ENCODE measurements around the gene C1QB.

C1QB gene

DNA sequence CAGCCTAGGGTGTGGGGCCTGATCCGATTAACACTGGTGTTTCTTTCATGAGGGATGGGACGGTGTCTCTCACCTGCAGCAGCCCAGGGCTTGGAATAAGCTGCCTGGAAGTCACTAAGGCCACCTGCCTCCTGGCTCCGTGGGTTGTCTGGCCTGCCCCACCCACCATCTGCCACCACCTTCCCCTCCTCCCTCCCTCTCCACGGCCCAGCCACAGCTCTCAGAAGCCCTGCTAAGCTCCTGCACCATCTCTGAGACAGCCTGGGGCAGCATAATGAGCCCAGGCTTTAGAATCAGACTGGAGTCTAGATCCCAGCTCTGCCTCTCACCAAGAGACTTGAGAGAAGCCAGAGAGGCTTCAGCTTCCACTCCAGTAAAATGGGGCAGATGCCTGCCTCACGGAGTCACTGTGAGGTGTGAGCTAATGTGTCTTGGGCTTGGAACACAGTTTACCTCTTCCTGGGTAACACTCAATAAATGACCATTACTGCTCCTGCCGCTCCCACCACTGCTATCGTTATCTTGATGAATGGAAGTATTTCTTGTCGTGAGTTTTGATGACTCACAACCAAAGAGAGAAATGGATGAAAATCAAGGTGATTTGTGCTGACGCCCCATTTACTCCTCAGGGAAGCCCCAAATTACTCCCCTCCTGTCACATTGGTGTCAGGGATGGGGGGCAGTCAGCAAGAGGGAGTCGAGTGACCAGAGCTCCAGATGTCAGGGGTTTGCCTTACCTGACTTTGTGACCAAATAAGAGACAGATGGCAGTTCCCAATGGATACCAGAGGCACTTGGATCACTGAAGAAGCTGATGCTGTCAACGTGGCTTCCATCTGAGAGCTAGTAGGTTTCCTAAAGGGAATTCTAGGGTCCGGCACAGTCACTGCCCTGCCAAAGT lies 40.1 kb upstream of the C1QB start:
- ChIA-PET POLR2A (no interaction called here), CTCF (no interaction called here)
- TF ChIP-seq, protein P1, sequence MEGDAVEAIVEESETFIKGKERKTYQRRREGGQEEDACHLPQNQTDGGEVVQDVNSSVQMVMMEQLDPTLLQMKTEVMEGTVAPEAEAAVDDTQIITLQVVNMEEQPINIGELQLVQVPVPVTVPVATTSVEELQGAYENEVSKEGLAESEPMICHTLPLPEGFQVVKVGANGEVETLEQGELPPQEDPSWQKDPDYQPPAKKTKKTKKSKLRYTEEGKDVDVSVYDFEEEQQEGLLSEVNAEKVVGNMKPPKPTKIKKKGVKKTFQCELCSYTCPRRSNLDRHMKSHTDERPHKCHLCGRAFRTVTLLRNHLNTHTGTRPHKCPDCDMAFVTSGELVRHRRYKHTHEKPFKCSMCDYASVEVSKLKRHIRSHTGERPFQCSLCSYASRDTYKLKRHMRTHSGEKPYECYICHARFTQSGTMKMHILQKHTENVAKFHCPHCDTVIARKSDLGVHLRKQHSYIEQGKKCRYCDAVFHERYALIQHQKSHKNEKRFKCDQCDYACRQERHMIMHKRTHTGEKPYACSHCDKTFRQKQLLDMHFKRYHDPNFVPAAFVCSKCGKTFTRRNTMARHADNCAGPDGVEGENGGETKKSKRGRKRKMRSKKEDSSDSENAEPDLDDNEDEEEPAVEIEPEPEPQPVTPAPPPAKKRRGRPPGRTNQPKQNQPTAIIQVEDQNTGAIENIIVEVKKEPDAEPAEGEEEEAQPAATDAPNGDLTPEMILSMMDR (IDR thresholded peaks at IDR 0.05; ENCODE audit: control extremely low read depth, extremely low read depth, low read depth, missing control alignments), result no peak
- no peak for DNase-seq (ENCODE audit: extremely low spot score)

DNA sequence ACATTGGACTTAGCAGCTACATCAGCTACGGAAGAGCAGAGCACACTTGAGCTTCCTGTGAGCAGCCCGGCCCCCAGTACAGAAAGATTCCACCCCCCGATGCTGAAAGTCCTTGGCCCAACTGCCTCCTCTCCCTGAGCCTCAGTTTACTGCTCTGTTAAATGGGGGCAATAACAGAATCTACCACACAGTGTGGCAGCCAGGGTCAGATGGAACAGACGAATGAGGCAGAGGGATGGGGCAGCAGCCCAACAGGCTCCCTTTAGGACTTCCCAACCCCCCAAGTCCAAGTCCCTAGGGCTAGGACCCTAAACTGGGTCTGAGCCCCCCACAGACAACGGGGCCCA lies 39.5 kb upstream of the C1QB start:
- TF ChIP-seq, protein P1 (IDR thresholded peaks at IDR 0.05; ENCODE audit: control extremely low read depth, extremely low read depth, low read depth, missing control alignments), result no peak
- no peak for DNase-seq (ENCODE audit: extremely low spot score)
- POLR2A ChIA-PET, result no interaction called here
- CTCF ChIA-PET, result no interaction called here

DNA sequence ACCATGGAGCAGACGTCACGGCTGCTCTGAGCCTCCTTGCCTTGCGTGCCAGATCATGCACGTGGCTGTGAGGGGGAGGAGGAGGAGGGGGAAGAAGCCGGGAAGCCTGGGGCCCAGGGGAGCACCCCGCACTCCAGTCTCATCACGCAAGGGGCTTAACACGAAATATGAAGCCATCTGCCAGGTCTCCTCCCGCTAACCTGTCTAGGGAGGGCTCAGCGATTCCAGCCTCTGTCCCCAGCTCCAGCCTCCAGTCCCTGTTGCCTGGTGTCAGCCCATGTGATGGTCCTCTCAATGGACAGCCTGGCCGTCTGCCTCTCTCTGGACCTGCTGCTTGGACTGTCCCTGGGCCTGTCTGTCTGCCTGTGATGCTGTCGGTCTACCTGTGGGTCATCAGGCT lies 39.1 kb upstream of the C1QB start:
- CTCF ChIA-PET, result no interaction called here
- TF ChIP-seq, protein P1 (IDR thresholded peaks at IDR 0.05; ENCODE audit: control extremely low read depth, extremely low read depth, low read depth, missing control alignments), result no peak
- no peak for DNase-seq (ENCODE audit: extremely low spot score)
- POLR2A ChIA-PET, result no interaction called here

DNA sequence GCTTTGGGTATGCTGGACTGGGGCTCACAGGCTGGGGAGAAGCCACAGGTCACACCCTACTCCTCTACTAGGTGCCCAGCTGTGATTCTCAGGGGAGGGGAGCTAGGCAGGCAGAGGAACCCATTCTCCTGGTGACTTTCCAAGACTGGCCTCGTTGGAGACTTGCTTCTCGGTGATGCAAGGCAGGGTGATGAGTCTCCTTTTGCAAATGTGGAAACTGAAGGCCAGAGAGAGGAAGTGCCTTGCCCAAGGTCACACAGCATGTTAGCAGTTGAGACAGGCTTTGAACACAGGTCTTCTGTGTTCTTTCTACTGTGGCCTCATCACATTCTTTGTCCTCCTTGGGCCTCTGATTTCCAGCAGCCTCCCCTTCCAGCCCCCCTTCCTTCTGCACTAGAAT lies 37.1 kb upstream of the C1QB start:
- ChIA-PET POLR2A (no interaction called here), CTCF (interaction anchor here (0.7 to 1.1 kb wide), 2 partner anchors 9 to 26 kb away, joined by 3 to 4 read pairs; no protein-coding TSS in a partner anchor)
- DNase-seq (ENCODE audit: extremely low spot score), result no peak
- TF ChIP-seq, protein P1 (IDR thresholded peaks at IDR 0.05; ENCODE audit: control extremely low read depth, extremely low read depth, low read depth, missing control alignments), result no peak

DNA sequence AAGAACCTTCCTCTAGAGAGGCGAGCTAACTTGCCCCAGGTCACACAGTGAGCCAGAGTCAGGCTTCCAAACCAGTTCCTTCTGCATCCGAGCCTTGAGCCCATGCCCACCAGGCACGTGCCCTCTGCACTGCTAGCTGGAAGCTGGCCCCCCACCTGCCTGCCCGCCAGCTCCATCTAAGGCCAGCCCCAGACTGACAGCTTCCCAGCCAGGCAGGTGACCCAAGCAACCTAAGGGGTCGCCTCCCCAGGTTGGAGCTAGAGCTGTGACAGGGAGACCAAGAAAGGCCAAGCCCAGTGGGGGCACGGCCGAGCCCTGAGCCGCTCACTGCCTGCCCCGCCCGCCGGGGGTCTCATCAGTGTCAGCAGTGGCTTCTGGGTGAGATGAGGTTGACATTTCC lies 36.5 kb upstream of the C1QB start:
- CTCF ChIA-PET, result interaction anchor here (0.7 to 1.1 kb wide), 2 partner anchors 10 to 25 kb away, joined by 3 to 4 read pairs; no protein-coding TSS in a partner anchor
- POLR2A ChIA-PET, result no interaction called here
- DNase-seq (ENCODE audit: extremely low spot score), result no peak

DNA sequence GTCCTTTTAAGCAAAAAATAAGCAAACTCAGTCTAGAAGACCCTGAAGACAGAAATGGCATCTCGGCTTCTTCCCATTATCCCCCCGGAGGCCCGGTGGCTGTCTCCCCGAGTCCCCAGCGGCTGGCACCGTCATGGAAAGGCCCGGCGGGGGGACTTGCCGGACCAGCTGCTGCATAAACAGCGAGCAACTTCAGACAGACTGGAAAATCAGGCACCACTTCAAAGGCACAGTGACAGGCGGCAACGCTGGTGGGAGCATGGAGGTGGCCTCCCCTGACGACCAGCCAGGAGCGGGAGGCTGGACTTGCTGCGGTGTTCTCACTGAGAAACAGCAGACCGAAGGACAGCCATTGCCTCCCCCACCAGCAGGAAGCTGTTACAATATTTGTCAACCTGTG lies 35.0 kb upstream of the C1QB start:
- ChIA-PET CTCF (no interaction called here), POLR2A (no interaction called here)
- TF ChIP-seq, protein P1 (IDR thresholded peaks at IDR 0.05; ENCODE audit: control extremely low read depth, extremely low read depth, low read depth, missing control alignments), result no peak
- no peak for DNase-seq (ENCODE audit: extremely low spot score)

More for the DNA sequence above, 36.5 kb upstream of the C1QB start:
- TF ChIP-seq, protein P1 (IDR thresholded peaks at IDR 0.05; ENCODE audit: control extremely low read depth, extremely low read depth, low read depth, missing control alignments), result no peak

Measured in GM10248 (cell line).